Panc1 (cell line): ENCODE measurements around the gene TMEM108. TPM values are rescaled to one million over a fixed set of nuclear protein-coding genes. Genes with fewer than 3 reads are reported as not detected.

ENCODE experiments used
- ATAC-seq: fragments of 200-7000 bp; cut with Tn5 transposase; 2 replicates; pipeline ENCODE4 v1.9.1; 2020; ENCODE audit warnings: mild to moderate bottlenecking, moderate library complexity
- BruUV-seq: library from RNA; stranded (reverse); fragments of 400-500 nt; replicated peaks from 2 replicates; lab custom pipeline; 2021; lab: Mats Ljungman, UMichigan
- CTCF ChIA-PET: fragments of 300-600 bp; sonication (Branson Sonifier 250); formaldehyde crosslinking; loops from one replicate; lab custom pipeline; 2022; ENCODE audit warnings: antibody characterized with exemption; lab: Charles Lee
- POLR2A ChIA-PET: fragments of 300-600 bp; sonication (Branson Sonifier 250); formaldehyde crosslinking; loops from one replicate; lab custom pipeline; 2022; ENCODE audit warnings: antibody characterized with exemption; lab: Charles Lee
- DNase-seq: peaks from one replicate; pipeline ENCODE4 v3.0.0-alpha.2; 2010; ENCODE audit warnings: low read depth, low spot score
- H3K27ac ChIP-seq: 2 replicates; pipeline ENCODE4 v1.5.1; 2011; ENCODE audit warnings: mild to moderate bottlenecking, low read length, inconsistent platforms
- H3K27me3 ChIP-seq: fragments of 200-500 bp; sonication (Bioruptor generic); 2 replicates; pipeline ENCODE4 v1.6.0; 2014; ENCODE audit warnings: low read length, inconsistent platforms; ENCODE audit not compliant: control insufficient read depth, insufficient read depth
- H3K36me3 ChIP-seq: fragments of 200-500 bp; sonication (Bioruptor generic); 2 replicates; pipeline ENCODE4 v1.5.1; 2014; ENCODE audit warnings: inconsistent platforms, mild to moderate bottlenecking, low read length, moderate library complexity; ENCODE audit not compliant: control insufficient read depth, insufficient read depth
- H3K4me1 ChIP-seq: 2 replicates; pipeline ENCODE4 v1.5.1; 2011; ENCODE audit warnings: inconsistent platforms, mild to moderate bottlenecking, low read length, moderate library complexity; ENCODE audit not compliant: control insufficient read depth, insufficient read depth
- H3K4me3 ChIP-seq, 2 experiments: 2 replicates each; pipeline ENCODE4 v1.5.1; 2011 to 2012; ENCODE audit warnings: low read depth in 2 of 2, low read length in 2 of 2, mild to moderate bottlenecking in 2 of 2, inconsistent platforms in 1 of 2, moderate library complexity in 1 of 2
- H3K9me3 ChIP-seq: fragments of 200-500 bp; sonication (Bioruptor generic); 2 replicates; pipeline ENCODE4 v1.5.1; 2014; ENCODE audit warnings: low read depth, mild to moderate bottlenecking, inconsistent platforms, low read length, moderate library complexity; ENCODE audit not compliant: control insufficient read depth, insufficient read depth
- CTCF ChIP-seq: fragments of 450-650 bp; IDR thresholded peaks from 2 replicates; pipeline ENCODE4 v1.5.1; 2017; ENCODE audit warnings: mild to moderate bottlenecking
- POLR2AphosphoS5 ChIP-seq: IDR thresholded peaks from 2 replicates; pipeline ENCODE4 v1.6.1; 2012; ENCODE audit warnings: mild to moderate bottlenecking, low read depth, low read length, moderate library complexity
- REST ChIP-seq, 2 experiments: IDR thresholded peaks; 2 replicates each; pipeline ENCODE4 v1.6.1; 2011 to 2012; ENCODE audit warnings: low read depth in 2 of 2, control low read depth in 1 of 2, low read length in 1 of 2, mild to moderate bottlenecking in 1 of 2, moderate library complexity in 1 of 2; ENCODE audit not compliant: insufficient read depth in 1 of 2
- SIN3A ChIP-seq: IDR thresholded peaks from 2 replicates; pipeline ENCODE4 v1.6.1; 2012; ENCODE audit warnings: low read depth, mild to moderate bottlenecking, low read length, moderate library complexity, borderline replicate concordance; ENCODE audit not compliant: insufficient read depth
- TCF7L2 ChIP-seq: IDR thresholded peaks from 2 replicates; pipeline ENCODE4 v1.6.1; 2011; ENCODE audit warnings: mild to moderate bottlenecking, low read depth, low read length, inconsistent platforms
- in situ Hi-C: cut with HindIII; loops from 2 replicates; pipeline ENCODE4 v1.10.0; 2016; ENCODE audit warnings: low sequenced_read_pairs, low pct_unique_long_range_greater_than_20kb
- intact Hi-C: fragments of 100-400 bp; cut with micrococcal nuclease; formaldehyde crosslinking; loops from one replicate; pipeline ENCODE4 v1.10.0; 2022; ENCODE audit not compliant: unreplicated experiment
- total RNA-seq: library from RNA; stranded (reverse); gene quantifications from one replicate; pipeline ENCODE4 v1.2.1, GENCODE V29; 2021; ENCODE audit not compliant: unreplicated experiment

Gene TMEM108
- total RNA-seq, 1 experiment from 2014 or later, result 0.41 TPM

GRCh38 chr3:133387341-133387740 lies 349.1 kb downstream of the TMEM108 start:
- Histone ChIP-seq H3K4me1 (0 out of 2 replicates have a peak, but pooled peaks cover 9% of the 10 kb centered on the region), H3K27me3 (no peaks in the 10 kb centered on the region), H3K27ac (peak overlapping the region; percentile 18; the same call in 1 of the 2 replicates), H3K9me3 (no peaks in the 10 kb centered on the region), H3K36me3 (no peaks in the 10 kb centered on the region), H3K4me3 (no peak overlapping the region)
- intact Hi-C loops (no loop called here), in situ Hi-C loops (no loop called here)
- CTCF ChIA-PET, result no interaction called here
- ATAC-seq, result no peak
- no TSS peak for BruUV-seq
- DNase-seq, result no peak
- POLR2A ChIA-PET, result interaction anchor here (0.6 kb wide), 1 partner anchor 402 kb away, joined by 3 read pairs; no protein-coding TSS in a partner anchor
- no peak for TF ChIP-seq REST (IDR thresholded peaks at IDR 0.05; ENCODE audit: insufficient read depth in 1 of 2, low read depth in 2 of 2, low read length in 1 of 2)
- no peak for TF ChIP-seq TCF7L2
- no peak for TF ChIP-seq SIN3A
- TF ChIP-seq POLR2AphosphoS5, result no peak
- no peak for TF ChIP-seq CTCF

- in situ Hi-C loops, result no loop called here
- BruUV-seq, result no TSS peak
- 0 out of 2 replicates have a peak, but pooled peaks have one; percentile 18 for ATAC-seq
Observed at GRCh38 chr3:133388696-133389395, 350.7 kb downstream of the TMEM108 start.

More at GRCh38 chr3:133388696-133389395, 350.7 kb downstream of the TMEM108 start:
- TF ChIP-seq REST (IDR thresholded peaks at IDR 0.05; ENCODE audit: insufficient read depth in 1 of 2, low read depth in 2 of 2, low read length in 1 of 2) (no peak), POLR2AphosphoS5 (no peak), TCF7L2 (no peak), CTCF (no peak), SIN3A (no peak)
- Histone ChIP-seq H3K9me3 (no peaks in the 10 kb centered on the region), H3K27ac (peak overlapping the region; percentile 57), H3K4me1 (peaks cover 9% of the 10 kb centered on the region; the same call in 1 of the 2 replicates), H3K36me3 (no peaks in the 10 kb centered on the region), H3K4me3 (no peak overlapping the region), H3K27me3 (no peaks in the 10 kb centered on the region)
- POLR2A ChIA-PET, result interaction anchor here (0.6 kb wide), 1 partner anchor 18 kb away, joined by 11 read pairs; no protein-coding TSS in a partner anchor
- intact Hi-C loops, result no loop called here
- no peak for DNase-seq
- CTCF ChIA-PET, result interaction anchor here (0.6 kb wide), 1 partner anchor 75 kb away, joined by 3 read pairs; no protein-coding TSS in a partner anchor
